Fibroblast of skin of left quadriceps (primary cell): ENCODE measurements around the gene SCARB1.
A peak's percentile ranks its signal among the peaks of the same experiment; 100 is the strongest.
"Not testable (repeated sequence)": the region's sequence is repeated elsewhere in the genome, so short reads cannot be mapped to it uniquely, and the experiment has no call there.

Experiments
- DNase-seq, 2 experiments: peaks; one replicate each; pipeline ENCODE4 v3.0.0-alpha.2; 2013; ENCODE audit warnings: low read depth in 2 of 2

Gene SCARB1

DNA sequence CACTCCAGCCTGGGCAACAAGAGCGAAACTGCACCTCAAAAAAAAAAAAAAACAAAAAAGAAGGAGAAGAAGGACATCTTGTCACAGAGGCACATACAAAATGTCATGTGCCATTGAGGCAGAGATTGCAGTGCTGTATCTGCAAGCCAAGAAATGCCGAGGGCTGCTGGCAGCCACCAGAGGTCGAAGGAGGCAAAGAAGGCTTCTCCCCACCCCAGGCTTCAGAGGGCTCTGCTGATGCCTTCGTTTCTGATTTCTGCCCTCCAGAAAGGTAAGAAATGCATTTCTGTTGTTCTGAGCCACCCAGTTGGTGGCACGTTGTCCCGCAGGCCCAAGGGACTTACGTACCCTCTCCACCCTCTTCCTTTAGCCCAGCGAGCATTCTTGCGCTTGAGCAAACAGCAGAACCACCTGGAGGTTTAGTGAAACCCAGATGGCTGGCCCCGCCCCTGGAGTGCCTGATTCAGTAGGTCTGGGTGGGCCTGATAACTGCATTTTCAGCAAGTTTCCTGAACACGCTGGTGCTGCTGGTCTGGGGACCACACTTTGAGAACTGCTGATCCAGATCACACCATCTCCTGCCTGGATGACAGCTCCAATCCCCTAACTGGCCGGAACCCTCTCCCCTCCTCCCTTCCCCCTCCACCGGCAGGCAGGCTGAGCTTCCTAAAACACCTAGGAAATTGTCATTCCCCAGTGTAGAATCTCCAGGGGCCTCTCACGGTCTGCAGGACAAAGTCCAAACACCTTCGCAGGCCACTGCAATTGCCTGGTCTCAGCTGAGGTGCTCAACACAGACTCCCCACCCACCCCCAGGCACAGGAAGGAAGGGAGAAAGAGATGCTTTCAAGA is 21.1 kb upstream of the SCARB1 start:
- no peak for DNase-seq

GRCh38 chr12:124883263-124884130 is 19.8 kb upstream of the SCARB1 start:
- DNase-seq, result no peak

- no peak for DNase-seq
Measured at GRCh38 chr12:124881123-124881522, 17.5 kb upstream of the SCARB1 start.

DNA sequence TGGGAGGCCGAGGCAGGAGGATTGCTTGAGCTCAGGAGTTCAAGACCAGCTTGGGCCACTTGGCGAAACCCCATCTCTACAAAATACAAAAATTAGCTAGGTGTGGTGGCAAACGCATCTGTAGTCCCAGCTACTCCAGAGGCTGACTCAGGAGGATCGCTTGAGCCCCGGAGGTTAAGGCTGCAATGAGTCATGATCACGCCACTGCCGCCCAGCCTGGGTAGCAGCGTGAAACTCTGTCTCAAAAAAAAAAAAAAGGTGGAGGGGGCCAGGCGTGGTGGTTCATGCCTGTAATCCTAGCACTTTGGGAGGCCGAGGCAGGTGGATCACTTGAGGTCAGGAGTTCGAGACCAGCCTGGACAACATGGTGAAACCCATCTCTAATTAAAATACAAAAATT is 16.7 kb upstream of the SCARB1 start:
- DNase-seq, result not testable (repeated sequence)

DNA sequence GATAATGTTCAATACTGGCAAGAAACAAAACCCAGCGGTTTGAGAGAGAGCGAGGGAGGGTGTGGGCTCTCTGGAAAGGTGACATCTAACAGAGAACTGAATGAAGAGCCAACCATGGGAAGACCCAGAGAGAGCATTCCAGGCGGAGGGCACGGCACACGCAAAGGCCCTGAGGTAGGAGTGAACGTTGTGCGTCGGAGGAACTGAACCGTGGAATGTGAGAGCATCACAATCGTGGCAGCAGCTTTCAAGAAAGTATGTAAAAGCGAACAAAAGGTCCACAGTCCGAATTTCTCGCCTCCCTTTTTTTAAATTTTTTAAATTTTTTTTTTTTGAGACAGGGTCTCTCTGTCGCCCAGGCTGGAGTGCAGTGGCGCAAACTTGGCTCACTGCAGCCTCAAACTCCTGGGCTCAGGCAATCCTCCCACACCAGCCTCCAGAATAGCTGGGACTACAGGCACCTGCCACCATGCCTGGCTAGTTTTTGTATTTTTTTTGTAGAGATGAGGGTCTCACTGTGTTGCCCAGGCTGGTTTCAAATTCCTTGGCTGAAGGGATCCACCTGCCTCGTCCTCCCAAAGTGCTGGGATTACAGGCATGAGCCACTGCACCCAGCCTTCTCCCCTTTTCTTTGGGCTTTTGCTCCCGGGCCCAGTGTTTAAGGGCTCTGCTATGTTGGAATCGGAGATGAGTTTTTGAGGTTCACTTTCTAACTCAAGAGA is 15.3 kb upstream of the SCARB1 start:
- no peak for DNase-seq

GRCh38 chr12:124877423-124877822 is 13.8 kb upstream of the SCARB1 start:
- no peak for DNase-seq

- DNase-seq, result no peak
Measured at GRCh38 chr12:124876171-124876570, 12.5 kb upstream of the SCARB1 start.

DNA sequence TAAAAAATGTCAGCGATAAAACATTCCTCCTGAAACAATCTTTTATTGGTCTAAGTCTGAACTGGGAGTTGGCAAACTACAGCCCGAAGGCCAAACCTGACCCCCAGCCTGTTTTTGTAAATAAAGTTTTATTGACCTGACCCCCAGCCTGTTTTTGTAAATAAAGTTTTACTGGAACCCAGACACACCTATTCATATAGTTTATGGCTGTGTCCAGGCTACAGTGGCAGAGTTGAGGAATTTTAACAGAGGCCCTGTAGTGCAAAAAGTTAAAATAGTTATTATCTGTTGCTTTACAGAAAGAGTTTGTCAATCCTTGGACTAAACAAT is 12.1 kb upstream of the SCARB1 start:
- no peak for DNase-seq

- DNase-seq, result no peak
Measured at GRCh38 chr12:124874988-124875802, 11.5 kb upstream of the SCARB1 start.

DNA sequence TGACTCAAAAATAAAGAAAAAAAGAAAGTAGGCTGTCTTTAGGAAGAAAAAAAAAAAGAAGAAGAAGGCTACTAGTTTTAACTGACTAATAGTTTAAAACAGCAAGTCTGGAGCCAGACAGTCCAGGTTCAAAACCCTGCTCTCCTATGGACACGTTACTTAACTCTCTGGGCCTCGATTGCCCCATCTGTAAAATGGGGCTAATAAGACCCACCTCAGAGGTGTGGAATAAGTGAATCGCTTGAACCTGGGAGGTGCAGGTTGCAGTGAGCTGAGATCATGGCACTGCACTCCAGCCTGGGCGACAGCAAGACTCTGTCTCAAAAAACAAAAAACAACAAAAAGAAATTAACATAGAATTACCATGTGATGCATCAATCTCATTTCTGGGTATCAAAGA is 10.5 kb upstream of the SCARB1 start:
- DNase-seq, result no peak

- no peak for DNase-seq
Measured at GRCh38 chr12:124872068-124872719, 8.5 kb upstream of the SCARB1 start.

DNA sequence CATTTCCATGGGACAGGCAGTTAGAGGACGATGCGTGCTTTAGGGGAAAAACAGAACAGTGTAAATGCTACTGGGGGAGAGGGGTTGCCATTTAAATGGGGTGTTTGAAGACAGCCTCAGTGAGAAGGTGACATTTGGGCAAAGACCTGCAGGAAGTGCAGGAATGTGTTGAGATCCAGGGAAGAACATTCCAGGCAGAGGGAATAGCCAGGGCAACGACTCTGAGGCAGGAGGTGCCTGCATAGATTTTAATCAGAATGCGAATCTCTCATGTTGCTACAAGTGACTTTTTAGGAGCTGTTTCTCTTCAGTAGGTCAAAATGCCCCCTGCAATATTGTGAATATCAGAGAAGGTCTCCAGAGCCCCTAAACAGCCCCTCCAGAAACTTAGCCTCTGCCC is 7.6 kb upstream of the SCARB1 start:
- DNase-seq, result no peak

DNA sequence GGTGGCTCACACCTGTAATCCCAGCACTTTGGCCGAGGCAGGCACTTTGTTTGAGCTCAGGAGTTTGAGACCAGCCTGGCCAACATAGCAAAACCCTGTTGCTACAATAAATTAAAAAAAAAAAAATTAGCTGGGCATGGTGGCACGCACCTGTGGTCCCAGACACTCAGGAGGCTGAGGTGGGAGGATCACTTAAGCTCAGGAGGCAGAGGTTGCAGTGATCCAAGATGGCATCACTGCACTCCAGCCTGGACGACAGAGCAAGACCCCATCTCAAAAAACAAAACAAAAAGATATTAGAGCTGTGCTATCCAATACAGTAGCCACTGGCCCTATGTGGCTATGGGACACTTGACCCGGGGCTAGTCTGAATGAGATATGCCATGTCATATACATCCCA is 6.9 kb upstream of the SCARB1 start:
- no peak for DNase-seq

- no peak for DNase-seq
Measured at GRCh38 chr12:124869059-124869665, 5.5 kb upstream of the SCARB1 start.

DNA sequence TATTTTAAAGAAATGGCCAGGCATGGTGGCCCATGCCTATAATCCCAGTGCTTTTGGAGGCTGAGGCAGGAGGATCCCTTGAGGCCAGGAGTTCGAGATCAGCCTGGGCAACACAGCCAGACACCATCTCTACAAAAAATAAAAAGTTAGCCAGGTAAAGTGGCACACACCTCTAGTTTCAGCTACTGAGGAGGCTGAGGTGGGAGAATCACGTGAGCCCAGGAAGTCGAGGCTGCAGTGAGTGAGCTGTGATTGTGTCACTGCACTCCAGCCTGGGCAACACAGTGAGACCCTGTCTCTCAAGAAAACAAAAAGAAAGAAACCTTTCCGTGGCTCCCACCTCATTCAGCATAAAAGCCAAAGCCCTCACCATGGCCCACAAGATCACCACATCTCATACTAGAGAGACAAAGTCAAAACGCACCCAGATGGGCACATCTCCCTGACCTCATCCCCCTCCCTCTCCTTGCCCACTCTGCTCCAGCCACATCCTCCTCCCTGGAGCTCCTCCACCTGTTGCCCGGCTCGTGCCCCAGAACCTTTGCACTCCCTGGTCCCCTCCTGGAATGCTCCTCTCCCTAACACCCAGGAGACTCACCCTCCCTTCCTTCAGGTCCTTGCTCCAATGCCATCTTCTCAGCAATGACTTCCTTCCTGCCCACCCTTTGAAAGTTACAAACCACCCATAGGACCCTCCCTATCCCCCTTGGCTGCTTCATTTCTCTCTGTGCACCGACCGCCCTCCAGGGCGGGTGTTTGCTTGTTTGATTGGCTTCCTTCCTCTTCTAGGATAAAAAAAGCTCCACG is 4.8 kb upstream of the SCARB1 start:
- no peak for DNase-seq

DNA sequence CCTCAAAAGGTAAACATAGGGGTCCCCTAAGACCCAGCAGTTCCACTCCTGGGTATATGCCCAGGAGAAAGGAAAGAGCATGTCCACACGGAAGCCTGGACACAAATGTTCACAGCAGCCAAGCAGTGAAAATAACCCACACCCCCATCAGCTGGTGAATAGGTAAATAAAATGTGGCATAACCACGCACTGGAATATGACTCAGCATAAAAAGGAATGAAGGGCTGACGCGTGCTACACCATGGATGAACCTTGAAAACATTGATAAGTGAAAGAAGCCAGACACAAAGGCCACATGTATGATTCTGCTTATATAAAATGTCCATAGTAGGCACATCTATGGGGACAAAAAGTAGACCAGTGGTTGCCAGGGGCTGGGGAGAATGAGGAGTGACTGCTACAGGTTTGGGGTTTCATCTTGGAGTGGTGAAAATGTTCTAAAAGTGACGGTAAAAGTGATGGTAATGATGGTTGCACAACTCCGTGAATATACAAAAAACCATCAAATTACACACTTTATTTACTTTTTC is 3.8 kb upstream of the SCARB1 start:
- DNase-seq, result peak; percentile 15 to 21

- DNase-seq, result no peak
Measured at GRCh38 chr12:124866883-124867400, 3.3 kb upstream of the SCARB1 start.

- DNase-seq, result no peak
Measured at GRCh38 chr12:124866195-124866882, 2.7 kb upstream of the SCARB1 start.

DNA sequence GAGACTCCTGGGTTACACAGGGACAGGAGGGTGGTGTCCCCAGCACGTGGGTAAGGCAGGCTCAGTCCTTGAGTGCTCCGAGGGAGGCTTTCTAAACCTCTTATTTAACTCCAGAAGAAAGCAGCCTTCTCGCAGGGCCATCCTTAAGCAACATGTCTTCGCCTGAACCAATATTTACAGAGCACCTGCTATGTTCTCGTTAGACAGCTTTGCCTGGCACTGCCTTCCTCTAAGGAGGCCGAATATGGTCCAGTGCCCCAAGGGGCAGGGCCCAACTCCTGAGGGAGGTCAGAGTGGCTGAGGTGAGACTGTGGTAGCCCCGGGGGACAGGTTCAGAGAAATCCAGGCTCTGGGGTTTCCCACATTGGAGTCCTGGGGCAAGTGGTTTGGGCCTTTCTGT is 2.1 kb upstream of the SCARB1 start:
- no peak for DNase-seq
